ENCODE data around the gene NDUFS5.
"Not testable (repeated sequence)": the region's sequence is repeated elsewhere in the genome, so short reads cannot be mapped to it uniquely, and the experiment has no call there.

Gene NDUFS5

DNA sequence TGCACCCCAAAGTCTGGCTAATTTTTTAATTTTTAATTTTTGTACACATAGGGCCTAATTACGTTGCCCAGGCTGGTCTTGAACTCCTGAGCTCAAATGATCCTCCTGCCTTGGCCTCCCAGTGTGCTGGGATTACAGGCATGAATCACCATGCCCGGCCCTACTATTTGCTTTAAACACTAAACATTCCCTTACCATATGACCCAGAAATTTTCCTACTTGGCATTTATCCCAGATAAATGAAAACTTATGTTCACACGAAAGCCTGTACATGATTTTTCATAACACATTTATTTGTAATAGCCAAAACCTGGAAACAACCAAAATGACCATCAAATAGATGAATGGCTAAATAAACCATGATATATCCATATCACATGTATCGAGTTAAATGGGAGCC, 35.8 kb downstream of the NDUFS5 start:
- DNase-seq: no peak

DNA sequence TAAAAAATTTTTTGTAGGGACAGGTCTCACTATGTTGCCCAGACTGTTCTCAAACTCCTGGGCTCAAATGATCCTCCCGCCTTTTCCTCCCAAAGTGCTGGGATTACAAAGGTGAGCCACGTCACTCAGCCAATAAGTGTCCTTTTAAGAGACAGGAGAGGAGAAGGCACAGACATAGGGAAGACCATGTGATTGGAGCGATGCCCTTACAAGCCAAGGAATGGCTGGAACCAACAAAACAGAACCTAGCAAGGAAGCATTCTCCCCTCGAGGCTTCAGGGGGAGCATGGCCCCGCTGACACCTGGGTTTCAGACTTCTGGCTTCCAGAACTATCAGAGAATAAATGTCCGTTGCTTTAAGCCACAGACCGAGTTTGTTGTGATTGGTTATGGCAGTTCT, 37.0 kb downstream of the NDUFS5 start:
- no peak for DNase-seq

DNA sequence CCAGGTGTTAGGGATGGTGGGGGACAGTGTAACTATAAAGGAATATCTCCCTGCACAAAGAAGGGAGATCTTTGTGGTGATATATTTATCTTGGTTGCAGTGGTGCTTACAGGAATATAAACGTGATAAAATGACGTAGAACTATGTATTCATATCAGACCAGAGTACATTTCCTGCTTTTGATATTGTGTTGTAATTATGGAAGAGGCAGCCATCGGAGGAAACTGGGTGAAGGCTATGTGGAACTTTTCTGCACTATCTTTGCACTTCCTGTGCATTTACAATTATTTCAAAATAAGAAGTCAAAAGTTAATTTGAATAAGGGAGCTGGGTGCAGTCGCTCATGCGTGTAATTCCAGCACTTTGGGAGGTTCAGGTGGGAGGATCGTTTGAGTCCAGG, 37.6 kb downstream of the NDUFS5 start:
- DNase-seq: no peak

- DNase-seq: no peak
Measured at GRCh38 chr1:39065542-39065941, 39.4 kb downstream of the NDUFS5 start.

GRCh38 chr1:39068227-39068626, 42.1 kb downstream of the NDUFS5 start:
- not testable (repeated sequence) for DNase-seq

DNA sequence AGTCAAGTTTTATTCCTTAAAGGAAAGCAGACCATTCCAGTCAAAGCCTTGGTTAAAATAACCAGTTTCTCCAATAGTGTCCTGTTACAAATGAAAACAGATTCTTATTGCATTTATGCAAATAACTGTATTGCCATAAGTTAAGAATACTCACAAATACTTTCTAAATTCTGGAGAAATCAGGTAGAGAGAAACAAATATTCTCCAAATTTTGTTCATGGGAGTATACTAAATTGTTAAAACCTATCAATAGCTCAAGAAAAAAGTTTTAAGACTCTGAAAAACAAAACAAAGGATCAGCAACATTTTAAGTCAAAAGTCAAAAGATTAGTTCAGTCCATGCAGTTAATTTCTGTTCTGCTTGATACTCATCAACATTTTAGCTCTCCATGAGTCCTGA, 45.4 kb downstream of the NDUFS5 start:
- DNase-seq: not testable (repeated sequence)

GRCh38 chr1:39076127-39076798, 50.1 kb downstream of the NDUFS5 start:
- DNase-seq: peak in 25 of 56 donors; percentile 10 to 67 (median 39)

DNA sequence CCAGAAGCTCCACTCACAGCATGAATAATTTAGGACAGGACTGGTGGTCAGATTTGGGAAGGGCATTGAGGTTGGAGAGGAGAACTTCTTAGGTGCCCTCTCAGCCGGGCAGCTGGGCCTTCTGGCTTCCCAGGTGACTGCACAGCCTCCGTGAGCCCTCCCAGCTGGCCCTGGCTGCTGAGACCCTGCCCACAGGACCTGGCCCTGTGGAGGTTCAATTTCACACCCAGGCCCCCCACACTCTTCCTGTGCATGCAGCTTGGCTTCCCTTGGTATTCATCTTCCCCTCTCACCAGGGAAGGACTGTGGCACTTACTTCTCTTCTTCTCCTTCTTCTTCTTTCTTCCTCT, 50.6 kb downstream of the NDUFS5 start:
- no peak for DNase-seq

DNA sequence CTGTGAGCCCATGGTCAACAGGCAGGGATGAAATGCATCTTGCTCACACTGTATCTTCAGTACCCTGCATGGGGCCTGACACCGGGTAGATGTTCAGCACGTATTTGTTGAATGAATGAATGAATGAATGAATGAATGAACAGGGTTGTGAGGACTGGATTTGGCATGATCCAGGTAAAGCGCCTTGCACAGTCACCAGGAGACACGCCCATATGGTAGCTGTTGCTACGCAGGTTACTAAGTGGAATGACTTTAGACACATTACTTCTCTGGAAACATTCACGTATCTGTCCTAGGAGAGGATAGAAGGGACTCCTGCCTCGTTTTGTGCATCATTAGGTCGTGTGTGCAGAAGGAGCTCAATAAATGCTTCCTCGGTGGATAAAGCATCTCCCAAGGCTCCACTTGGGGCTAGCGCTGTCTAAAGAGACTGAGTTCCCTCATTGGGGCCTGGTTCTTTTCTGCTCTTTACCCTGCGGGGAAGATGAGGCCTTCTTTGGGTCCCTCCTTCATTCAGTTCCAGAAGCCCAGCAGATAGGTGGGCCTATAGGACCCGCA, 54.2 kb downstream of the NDUFS5 start:
- DNase-seq: no peak

DNA sequence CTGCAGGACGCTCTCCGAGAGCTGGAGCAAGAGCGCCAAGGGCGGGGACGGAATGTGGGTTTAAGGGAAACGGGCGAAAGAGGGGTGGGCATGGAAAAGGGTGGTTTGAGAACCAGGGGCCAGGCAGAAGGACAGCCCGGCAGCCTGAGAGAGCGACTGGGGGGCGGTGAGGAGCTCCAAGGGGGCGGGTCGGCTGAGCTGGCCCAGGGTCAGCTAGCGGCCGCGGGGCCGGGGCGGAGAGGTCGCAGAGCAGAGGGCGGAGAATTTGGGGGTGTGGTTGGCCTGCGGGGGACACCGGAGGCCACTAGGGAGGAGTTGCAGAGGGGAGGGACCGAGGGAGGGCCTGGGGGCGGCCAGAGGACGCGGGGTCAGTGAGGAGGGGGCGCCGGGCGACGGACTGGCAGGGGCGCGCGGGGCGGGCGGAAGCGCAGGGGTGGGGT, 54.7 kb downstream of the NDUFS5 start:
- DNase-seq: peak in 11 of 56 donors; percentile 24 to 69 (median 34)

DNA sequence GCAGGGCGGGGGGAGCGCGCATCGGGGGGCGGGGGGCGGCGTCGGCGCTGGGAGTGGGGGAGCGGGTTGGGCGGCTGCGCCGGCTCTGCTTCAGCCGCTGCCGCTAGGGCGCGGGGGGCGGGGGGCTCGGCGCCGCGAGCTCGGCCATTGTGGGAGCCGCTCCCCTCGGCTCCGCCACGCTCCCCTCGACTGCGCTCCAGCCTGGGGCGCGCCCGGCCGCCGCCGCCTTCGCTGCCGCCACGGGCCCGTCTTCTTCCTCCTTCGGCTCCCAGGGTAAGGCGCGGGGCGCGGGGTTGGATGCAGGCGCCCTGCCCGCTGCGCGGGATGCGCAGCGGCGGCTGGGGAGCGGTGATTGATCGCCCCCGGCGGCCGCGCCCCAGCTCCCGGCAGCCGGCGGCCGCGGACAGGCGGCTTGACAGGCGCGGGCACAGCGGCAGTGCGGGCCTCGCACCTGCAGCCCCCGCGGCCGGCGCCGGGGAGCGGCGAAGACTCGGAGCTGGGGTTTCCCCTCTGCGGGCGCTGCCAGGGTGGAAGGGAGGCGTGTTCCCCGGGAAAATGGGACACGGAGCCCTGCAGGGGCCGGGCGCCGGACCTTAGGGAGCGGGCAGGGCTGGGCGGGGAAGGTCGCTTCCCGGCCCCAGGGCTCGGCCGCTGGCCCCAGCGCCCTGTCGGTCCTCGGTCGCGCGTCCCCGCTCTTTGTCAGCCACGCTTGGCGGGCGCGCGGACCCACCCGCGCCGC, 55.3 kb downstream of the NDUFS5 start:
- peak in 11 of 56 donors; percentile 27 to 55 (median 40) for DNase-seq

DNA sequence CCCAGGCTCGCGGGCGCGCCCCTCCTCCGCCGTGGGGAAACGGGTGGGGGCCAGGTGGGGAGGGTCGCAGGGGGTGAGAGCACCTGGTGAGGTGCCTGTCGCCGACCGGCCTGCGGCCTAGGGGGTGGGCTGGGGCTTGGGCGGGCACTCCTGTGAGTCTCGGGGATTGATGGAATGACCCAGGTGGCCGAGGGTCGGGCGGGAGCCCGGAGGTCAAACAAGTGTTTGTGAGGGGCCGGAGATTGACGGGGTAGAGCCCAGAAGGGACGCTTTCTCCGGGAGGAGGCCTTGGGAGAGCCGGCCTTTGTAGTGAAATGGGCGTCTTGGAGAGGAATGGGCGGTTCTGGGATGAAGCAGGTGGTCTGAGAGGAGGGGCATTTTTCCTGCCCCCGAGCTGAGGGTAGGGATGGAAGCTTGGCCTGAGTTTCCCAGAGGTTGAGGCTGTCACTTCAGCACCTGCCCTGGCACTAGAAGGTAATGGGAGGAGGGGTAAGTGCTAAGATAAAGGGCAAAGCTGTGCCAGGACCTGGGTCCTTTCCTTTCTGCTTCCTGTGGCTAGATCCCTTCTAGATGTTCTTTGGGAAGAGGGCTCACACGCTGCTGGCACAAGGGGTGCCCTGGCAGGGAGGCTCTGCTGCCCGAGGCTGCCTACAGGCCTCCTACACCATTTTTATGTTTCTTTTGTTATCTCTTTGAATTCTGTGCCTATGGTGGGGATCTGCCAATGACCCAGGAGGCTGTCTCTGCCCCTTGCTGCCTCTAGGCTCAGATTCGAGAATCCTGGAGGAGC, 56.1 kb downstream of the NDUFS5 start:
- DNase-seq: peak in 4 of 56 donors; percentile 24 to 40 (median 29)

DNA sequence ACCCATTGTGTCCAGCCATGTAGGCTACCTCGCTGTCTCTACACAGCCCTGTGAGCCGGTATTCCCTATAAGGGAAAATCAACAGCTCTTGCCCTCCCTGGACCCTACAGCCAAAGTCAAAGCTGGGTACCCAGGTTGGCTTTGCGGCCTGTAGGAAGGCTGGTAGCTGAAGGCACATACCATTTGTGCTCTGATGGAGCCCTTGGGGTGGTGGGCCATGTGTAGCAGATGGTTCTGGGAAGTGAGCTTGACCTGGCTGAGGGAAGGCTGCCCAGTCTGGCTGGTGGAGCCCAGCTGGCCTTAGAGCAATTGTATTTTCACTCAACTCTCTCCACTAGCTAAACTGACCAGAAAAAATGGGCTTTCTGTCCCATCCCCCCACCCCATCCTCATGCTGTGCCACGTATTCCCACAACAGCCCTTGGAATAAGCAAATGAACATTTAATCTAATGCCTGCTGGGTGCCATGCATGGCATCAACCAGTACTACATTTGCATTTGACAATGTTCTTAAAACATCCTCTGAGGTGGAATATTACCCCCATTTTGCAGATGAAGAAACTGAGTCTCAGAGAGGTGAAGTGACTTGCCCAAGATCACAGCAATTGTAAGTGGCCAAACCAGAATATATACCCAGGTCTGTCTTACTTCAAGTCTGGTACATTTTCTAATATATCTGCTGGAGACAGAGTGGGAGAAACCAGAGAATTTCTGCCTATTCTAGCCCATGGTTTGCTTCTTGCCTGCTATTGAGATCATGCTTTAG, 56.8 kb downstream of the NDUFS5 start:
- no peak for DNase-seq

DNA sequence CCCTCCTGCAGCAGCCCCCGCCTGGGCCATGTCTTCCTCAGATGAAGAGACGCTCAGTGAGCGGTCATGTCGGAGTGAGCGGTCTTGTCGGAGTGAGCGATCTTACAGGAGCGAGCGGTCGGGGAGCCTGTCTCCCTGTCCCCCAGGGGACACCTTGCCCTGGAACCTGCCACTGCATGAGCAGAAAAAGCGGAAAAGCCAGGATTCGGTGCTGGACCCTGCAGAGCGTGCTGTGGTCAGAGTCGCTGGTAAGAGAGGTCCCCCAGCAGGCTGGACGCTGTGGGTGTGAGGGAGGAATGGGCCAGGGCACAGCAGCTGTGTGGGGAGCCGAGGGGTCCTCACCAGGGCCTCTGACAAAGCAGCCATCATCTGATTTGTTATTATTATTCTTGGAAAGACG, 58.0 kb downstream of the NDUFS5 start:
- no peak for DNase-seq

Measured in amygdala (tissue), 56 donors.